IPS DF 6.9 (cell line): ENCODE results near the gene SLC7A4.
"Not testable (repeated sequence)": the region's sequence is repeated elsewhere in the genome, so short reads cannot be mapped to it uniquely, and the experiment has no call there.

Source experiments
- DNase-seq: peaks from one replicate; pipeline ENCODE4 v3.0.0-alpha.2; 2013; ENCODE audit warnings: low read depth, low spot score
- H3K27ac ChIP-seq: one replicate; pipeline ENCODE4 v1.5.1; 2013; ENCODE audit warnings: low read length, control low read depth
- H3K27me3 ChIP-seq: 2 replicates; pipeline ENCODE4 v1.6.1; 2013; ENCODE audit warnings: mild to moderate bottlenecking, low read length; ENCODE audit not compliant: control insufficient read depth, insufficient read depth
- H3K36me3 ChIP-seq: 2 replicates; pipeline ENCODE4 v1.6.1; 2013; ENCODE audit warnings: low read length; ENCODE audit not compliant: control insufficient read depth, insufficient read depth
- H3K4me1 ChIP-seq: 2 replicates; pipeline ENCODE4 v1.6.1; 2013; ENCODE audit warnings: low read length; ENCODE audit not compliant: control insufficient read depth, insufficient read depth
- H3K4me3 ChIP-seq: 2 replicates; pipeline ENCODE4 v1.5.1; 2013; ENCODE audit warnings: mild to moderate bottlenecking, low read length
- H3K9me3 ChIP-seq: 2 replicates; pipeline ENCODE4 v1.6.1; 2013; ENCODE audit warnings: low read length, inconsistent platforms; ENCODE audit not compliant: control insufficient read depth, insufficient read depth
- WGBS: extraction: QIAGEN DNeasy Blood & Tissue Kit; methylation state at CpG from one replicate; pipeline ENCODE4 v1.1.7; 2013; ENCODE audit warnings: mixed read lengths, missing lambda C conversion rate; ENCODE audit not compliant: insufficient read length, insufficient coverage; 5-methylcytosine and 5-hydroxymethylcytosine counted together

Gene SLC7A4

DNA sequence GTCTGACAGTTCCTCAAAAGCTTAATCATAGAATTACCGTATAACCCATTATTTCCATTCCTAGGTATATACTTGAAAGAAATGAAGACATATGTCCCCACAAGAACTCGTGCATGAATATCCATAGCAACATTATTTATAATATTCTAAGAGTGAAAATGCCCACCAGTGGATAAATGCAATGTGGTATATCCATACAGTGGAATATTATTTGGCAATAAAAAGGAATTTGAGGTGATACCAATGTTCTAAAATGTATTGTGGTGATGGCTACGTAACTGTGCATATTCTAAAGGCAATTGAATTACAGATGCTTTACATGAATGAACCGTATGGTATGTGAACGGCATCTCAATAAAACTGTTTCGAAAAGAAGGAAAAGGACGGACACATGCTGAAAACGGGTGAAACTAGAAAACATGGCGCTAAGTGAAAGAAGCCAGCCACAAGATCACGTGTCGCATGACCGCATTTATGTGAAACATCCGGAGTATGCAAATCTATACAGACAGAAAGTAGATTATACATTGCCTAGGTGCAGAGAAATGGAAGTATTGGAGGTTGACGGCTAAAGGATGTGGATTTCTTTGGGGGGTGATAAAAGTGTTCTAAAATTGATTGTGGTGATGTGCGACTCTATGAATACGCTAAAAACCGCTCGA, 29.4 kb upstream of the SLC7A4 start:
- not testable (repeated sequence) for H3K27me3 ChIP-seq, H3K4me3 ChIP-seq, H3K36me3 ChIP-seq, DNase-seq, H3K27ac ChIP-seq, H3K4me1 ChIP-seq, H3K9me3 ChIP-seq
- no CpG with 5 or more reads among the region's 18 CpGs for WGBS

DNA sequence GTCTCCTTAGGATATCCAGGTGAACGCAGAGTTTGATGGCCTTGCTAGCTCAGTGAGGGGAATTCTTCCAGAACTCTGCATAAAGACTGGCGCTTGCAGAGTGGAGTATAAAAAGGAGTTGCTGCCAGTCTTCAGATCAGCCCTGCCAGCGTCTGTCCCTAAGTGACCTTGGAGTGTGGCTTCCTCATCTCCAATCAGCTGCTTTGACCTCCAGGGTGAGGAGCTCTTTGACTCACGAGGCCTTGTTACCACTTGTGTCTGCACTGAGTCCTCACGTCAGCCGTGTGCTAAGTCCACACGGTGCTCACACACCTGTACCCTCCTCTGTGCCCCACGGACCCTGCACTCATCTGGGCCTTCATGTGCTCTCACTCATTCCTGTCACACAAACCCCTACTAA, 28.0 kb upstream of the SLC7A4 start:
- DNase-seq, H3K27ac ChIP-seq, H3K4me1 ChIP-seq, H3K36me3 ChIP-seq, H3K27me3 ChIP-seq, H3K9me3 ChIP-seq, H3K4me3 ChIP-seq: not testable (repeated sequence)
- WGBS, result no CpG with 5 or more reads among the region's 8 CpGs

DNA sequence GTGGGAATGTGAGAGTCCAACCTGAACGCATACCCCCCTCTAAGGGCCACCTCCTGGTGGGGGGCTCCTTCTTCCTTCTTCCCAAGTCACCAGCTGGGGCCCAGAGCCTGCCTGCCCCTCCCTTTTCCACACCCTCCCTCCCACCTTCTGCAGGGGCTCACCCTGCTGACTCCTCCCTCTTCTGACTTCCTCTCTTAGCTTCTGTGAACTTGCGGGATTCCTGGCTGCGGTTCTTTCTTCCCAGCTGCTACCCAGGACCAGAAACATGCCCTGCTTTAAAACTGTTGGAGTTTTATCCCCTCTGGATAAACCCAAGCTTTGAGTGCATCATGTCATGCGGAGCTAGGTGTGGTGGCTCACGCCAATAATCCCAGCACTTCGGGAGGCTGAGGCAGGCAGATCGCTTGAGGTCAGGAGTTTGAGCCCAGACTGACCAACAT, 23.5 kb upstream of the SLC7A4 start:
- H3K9me3 ChIP-seq, result no peaks in the 10 kb centered on the region
- no peak overlapping the region for H3K4me3 ChIP-seq
- DNase-seq, result no peak
- H3K4me1 ChIP-seq, result peaks cover 8% of the 10 kb centered on the region
- no peak overlapping the region for H3K27ac ChIP-seq
- no peaks in the 10 kb centered on the region for H3K27me3 ChIP-seq
- H3K36me3 ChIP-seq, result no peaks in the 10 kb centered on the region
- no CpG with 5 or more reads among the region's 7 CpGs for WGBS

DNA sequence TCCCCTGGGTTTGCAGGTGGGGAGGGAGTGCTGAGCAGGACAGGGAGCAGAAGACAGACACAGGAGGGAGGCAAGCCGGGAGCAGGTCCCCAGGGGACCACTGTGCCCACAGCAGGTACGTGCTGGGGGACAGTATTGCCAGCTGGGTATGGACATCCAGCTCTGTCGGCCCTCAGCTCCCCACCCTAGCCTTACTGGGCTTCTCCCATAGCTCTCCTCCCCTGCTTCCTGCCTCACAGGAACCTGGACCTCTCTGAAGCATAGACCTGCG, 23.1 kb upstream of the SLC7A4 start:
- Histone ChIP-seq H3K36me3 (no peaks in the 10 kb centered on the region), H3K4me3 (no peak overlapping the region), H3K9me3 (no peaks in the 10 kb centered on the region), H3K27ac (no peak overlapping the region), H3K4me1 (peaks cover 8% of the 10 kb centered on the region), H3K27me3 (no peaks in the 10 kb centered on the region)
- WGBS, result no CpG with 5 or more reads among the region's 4 CpGs
- DNase-seq, result no peak

DNA sequence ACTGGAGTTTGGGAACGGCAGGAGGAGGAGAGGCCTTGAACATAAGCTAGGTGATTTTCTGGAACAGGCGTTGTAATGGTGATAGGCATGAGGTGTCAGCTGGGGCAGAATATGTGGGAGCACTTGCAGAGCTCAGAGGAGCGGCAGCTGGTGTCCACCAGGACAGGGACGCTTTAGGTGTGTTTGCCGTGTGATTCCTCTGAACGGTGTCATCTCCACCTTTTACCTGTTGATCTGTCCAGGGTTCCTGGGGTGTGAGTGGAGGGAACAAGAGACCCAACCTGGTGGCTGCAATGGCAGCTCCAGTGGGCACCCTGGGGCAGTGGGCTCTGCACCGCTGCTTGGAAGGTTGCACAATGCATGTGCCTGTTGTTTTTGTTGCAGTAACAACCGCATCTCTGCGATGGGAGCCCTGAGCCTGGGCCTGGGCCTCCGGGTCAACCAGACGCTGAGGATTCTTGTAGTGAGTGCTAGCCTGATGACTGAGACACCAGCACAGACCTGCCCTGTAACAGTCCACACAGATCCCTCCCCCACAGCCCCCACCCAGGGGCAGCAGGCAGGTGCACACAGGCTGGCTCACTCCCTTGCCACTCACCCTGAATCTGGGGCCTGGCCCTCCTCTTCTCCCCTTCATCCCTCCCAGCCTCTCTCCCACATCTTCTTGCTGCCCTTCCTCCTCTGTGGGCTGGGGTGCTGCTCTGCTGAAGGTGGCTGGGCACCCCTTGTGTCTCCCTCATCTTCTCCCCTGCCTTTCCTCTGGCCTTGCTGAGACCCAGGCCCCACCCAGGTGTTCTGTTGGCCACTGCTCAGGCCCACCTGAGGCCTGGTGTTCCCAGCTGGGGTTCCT, 22.6 kb upstream of the SLC7A4 start:
- no CpG with 5 or more reads among the region's 11 CpGs for WGBS

DNA sequence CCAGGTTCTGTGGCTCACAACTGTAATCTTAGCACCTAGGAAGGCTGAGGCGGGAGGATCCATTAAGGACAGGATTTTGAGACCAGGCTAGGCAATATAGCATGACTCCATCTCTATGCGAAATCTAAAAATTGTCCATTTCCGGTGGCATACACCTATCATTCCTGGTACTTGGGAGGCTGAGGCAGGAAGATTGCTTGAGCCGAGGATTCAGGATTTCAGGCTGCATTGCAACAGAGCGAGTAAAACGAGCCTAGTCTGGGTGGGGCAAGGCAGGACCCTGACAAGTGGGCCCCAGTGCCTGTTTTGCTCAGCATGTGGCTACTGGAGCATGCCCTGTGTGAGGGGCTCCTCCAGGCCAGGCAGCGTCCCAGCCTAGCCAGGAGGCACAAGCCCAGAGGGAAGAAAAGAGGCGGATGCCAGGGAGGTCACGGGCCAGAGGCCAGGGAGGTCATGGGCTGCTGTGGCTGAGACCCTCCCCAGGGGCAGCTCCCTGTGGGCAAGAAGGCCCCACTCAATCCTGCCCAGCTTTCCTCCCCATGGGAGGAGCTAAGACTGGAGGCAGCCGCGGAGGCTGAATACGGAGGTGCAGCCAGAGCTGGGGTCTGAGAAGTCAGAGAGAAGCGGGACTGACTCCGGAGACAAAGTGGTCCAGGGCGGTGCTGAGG, 21.8 kb upstream of the SLC7A4 start:
- no peak overlapping the region for H3K4me3 ChIP-seq
- no peak for DNase-seq
- H3K4me1 ChIP-seq, result peaks cover 8% of the 10 kb centered on the region
- WGBS, result no CpG with 5 or more reads among the region's 15 CpGs
- no peaks in the 10 kb centered on the region for H3K36me3 ChIP-seq
- no peaks in the 10 kb centered on the region for H3K27me3 ChIP-seq
- no peak overlapping the region for H3K27ac ChIP-seq
- no peaks in the 10 kb centered on the region for H3K9me3 ChIP-seq

More for the DNA sequence above, 22.6 kb upstream of the SLC7A4 start:
- H3K27ac ChIP-seq, result no peak overlapping the region
- DNase-seq, result no peak
- H3K9me3 ChIP-seq, result no peaks in the 10 kb centered on the region
- H3K36me3 ChIP-seq, result no peaks in the 10 kb centered on the region
- H3K27me3 ChIP-seq, result no peaks in the 10 kb centered on the region
- H3K4me3 ChIP-seq, result no peak overlapping the region
- H3K4me1 ChIP-seq, result peaks cover 8% of the 10 kb centered on the region

DNA sequence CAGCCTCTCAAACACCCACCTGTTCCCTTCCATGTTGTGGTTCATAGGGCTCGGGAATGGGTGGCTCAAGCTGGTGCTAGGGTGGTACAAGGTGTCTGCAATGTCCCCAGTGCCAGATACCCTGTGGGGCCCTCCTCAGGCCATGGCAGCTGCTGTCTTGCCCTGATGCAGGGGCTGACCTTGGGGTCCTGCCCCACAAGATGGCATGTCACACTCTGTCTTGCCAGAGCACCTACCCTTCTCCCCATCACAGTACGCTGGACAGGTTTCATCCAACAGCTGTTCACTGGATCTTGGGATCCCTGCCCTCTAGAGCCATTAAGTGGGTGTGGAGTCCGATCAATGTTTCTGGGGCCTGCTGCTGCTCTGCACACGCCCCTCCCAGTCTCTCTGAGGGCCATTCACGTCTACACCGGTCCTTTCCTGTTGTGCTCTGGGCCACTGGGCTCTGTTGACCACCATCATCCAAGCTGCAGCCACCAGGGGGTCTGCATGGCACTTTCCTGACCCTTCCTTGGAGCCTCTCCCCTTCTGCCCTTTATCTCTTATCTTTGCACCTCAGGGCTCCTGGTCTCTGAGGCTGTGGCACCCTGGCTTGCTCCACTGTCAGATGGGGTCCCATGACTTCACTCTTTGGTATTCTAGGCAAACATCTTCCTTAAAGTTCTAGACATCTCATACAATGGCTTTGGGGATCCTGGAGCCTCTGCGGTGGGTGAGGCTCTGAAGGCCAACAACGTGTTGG, 20.5 kb upstream of the SLC7A4 start:
- WGBS, result no CpG with 5 or more reads among the region's 8 CpGs
- H3K4me3 ChIP-seq, result no peak overlapping the region
- peaks cover 8% of the 10 kb centered on the region for H3K4me1 ChIP-seq
- no peaks in the 10 kb centered on the region for H3K27me3 ChIP-seq
- H3K27ac ChIP-seq, result no peak overlapping the region
- H3K9me3 ChIP-seq, result no peaks in the 10 kb centered on the region
- no peak for DNase-seq
- no peaks in the 10 kb centered on the region for H3K36me3 ChIP-seq

DNA sequence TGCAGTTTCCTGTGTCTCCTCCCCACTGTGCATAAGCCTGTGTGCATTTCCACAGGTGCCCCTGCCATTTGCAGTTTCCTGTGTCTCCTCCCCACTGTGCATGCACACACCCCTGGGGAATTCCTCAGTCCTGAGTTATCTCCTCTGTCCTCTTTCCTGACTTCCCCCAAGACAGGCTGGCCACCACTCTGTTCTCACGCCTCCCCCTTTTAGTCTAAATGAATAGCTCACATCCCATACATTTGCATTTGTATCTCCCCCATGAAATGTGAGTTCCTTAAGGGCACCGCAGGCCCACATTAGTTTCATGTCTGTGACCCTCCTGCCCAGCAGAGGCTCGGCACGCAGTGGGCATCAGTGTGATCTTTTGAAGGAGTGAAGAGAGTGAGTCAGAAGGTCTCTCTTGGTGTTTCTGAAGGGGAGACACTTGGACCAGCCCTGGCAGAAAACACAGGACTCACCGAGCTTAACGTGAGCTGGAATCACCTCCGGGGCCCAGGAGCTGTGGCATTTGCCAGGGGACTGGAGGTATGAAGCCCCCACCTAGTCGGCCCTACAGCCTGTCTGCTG, 19.6 kb upstream of the SLC7A4 start:
- no peak overlapping the region for H3K4me3 ChIP-seq
- no CpG with 5 or more reads among the region's 8 CpGs for WGBS
- no peaks in the 10 kb centered on the region for H3K9me3 ChIP-seq
- no peaks in the 10 kb centered on the region for H3K36me3 ChIP-seq
- no peaks in the 10 kb centered on the region for H3K27me3 ChIP-seq
- DNase-seq, result no peak
- H3K27ac ChIP-seq, result no peak overlapping the region
- H3K4me1 ChIP-seq, result peaks cover 8% of the 10 kb centered on the region

DNA sequence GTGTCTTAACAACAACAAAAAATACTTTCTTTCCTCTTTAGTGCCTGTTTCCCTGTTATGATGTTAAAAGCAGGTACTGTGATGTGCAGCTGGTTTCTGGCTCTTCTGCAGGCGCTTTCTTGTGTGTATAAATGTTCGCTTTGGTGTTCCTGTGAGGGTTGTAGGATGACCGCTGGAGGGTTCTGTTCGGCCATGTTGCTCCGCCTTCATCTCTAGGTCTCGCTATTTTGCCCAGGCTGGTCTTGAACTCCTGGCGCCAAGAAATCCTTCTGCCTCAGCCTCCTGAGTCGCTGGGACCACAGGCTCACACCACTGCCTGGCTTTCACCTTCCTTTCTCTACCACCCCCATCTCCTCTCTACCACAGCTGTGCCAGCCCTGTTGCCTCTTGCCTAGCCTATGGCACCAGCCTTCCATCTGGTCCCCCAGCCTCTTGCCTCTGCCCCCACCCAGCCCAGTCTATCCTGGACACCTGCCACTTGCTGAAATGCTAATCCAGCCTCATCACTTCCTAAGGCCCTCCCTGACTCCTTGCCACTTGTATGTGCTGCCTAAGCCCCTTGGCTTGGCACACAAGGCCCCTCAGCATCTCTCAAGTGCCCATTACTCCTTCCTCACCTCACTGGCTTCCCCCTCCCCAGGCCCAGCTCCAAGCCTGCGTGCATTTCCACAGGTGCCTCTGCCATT, 18.9 kb upstream of the SLC7A4 start:
- H3K36me3 ChIP-seq, result no peaks in the 10 kb centered on the region
- H3K27ac ChIP-seq, result no peak overlapping the region
- H3K4me3 ChIP-seq, result no peak overlapping the region
- H3K27me3 ChIP-seq, result no peaks in the 10 kb centered on the region
- no CpG with 5 or more reads among the region's 9 CpGs for WGBS
- peaks cover 8% of the 10 kb centered on the region for H3K4me1 ChIP-seq
- no peak for DNase-seq
- no peaks in the 10 kb centered on the region for H3K9me3 ChIP-seq

DNA sequence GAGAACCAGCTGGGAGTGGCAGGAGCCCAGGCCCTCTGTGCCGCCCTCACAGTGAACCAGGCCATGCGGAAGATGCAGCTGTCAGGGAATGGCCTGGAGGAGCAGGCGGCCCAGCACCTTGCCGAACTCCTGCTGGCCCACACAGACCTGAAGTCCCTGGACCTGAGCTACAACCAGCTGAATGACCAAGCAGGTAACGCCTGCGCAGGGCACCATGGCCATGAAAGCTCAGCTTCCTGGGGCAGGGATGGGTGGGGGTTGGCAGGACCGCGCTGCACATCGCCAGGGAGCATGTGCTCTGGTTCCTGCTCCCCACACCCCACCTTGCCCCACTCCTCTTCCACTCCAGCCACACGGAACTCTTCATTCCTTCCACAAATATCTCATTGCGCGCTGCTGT, 16.6 kb upstream of the SLC7A4 start:
- H3K4me3 ChIP-seq, result not testable (repeated sequence)
- WGBS, result no CpG with 5 or more reads among the region's 12 CpGs

More for the DNA sequence above, 16.6 kb upstream of the SLC7A4 start:
- not testable (repeated sequence) for H3K9me3 ChIP-seq, DNase-seq, H3K36me3 ChIP-seq, H3K27me3 ChIP-seq, H3K27ac ChIP-seq, H3K4me1 ChIP-seq
